HepG2 (cell line): ENCODE measurements around the gene ODAM. TPM values are rescaled to one million over a fixed set of nuclear protein-coding genes. Genes with fewer than 3 reads are reported as not detected.

Source experiments
- CEBPG ChIP-seq: IDR thresholded peaks from 2 replicates; pipeline ENCODE4 v1.6.1; 2016
- DMAP1 ChIP-seq: IDR thresholded peaks from 2 replicates; pipeline ENCODE4 v1.6.1; 2016
- MIXL1 ChIP-seq: IDR thresholded peaks from 2 replicates; pipeline ENCODE4 v1.6.1; 2016
- NPAS2 ChIP-seq: sonication (generic); formaldehyde crosslinking; IDR thresholded peaks from 2 replicates; pipeline ENCODE4 v1.8.0; 2022; ENCODE audit warnings: mild to moderate bottlenecking, missing genetic modification reagents, borderline replicate concordance
- RAD51 ChIP-seq: fragments of 450-650 bp; IDR thresholded peaks from 2 replicates; pipeline ENCODE4 v1.6.1; 2016; ENCODE audit warnings: borderline replicate concordance
- RELA ChIP-seq: sonication (generic); formaldehyde crosslinking; IDR thresholded peaks from 2 replicates; pipeline ENCODE4 v1.4.0; 2020; ENCODE audit warnings: missing genetic modification reagents
- ZFP41 ChIP-seq: sonication (generic); formaldehyde crosslinking; IDR thresholded peaks from 2 replicates; pipeline ENCODE4 v1.4.0; 2020; ENCODE audit warnings: mild to moderate bottlenecking, missing genetic modification reagents, borderline replicate concordance
- ZNF674 ChIP-seq: sonication (generic); formaldehyde crosslinking; IDR thresholded peaks from 2 replicates; pipeline ENCODE4 v1.5.0; 2020; ENCODE audit warnings: low read depth, mild to moderate bottlenecking, missing genetic modification reagents
- ZNF746 ChIP-seq: sonication (generic); formaldehyde crosslinking; IDR thresholded peaks from 2 replicates; pipeline ENCODE4 v1.8.0; 2022; ENCODE audit warnings: mild to moderate bottlenecking, missing genetic modification reagents
- ZNF775 ChIP-seq: sonication (generic); formaldehyde crosslinking; IDR thresholded peaks from 2 replicates; pipeline ENCODE4 v1.4.0; 2020; ENCODE audit warnings: missing genetic modification reagents, mild to moderate bottlenecking, moderate library complexity, borderline replicate concordance
- polyA plus RNA-seq, 8 experiments: library from polyadenylated mRNA; depleted of rRNA in 3 of 8; stranded (reverse) in 7 of 8; unstranded in 1 of 8; fragments of >200 nt; fragmentation: Illumina TruSeq in 4 of 8; extraction: Trizol in 4 of 8; gene quantifications; 2 replicates each; pipeline versions ENCODE4 v1.2.1 to v1.2.3, GENCODE V29; 2011 to 2016; ENCODE audit warnings: low read depth in 4 of 8, missing spikeins in 1 of 8, mixed read lengths in 1 of 8; ENCODE audit not compliant: insufficient read depth in 1 of 8
- total RNA-seq, 5 experiments: library from RNA; depleted of rRNA; stranded (reverse); fragments of >200 nt; fragmentation: Illumina TruSeq; extraction: Trizol; gene quantifications; 2 replicates each; pipeline ENCODE4 v1.2.3, GENCODE V29; 2016; ENCODE audit warnings: low read depth in 1 of 5
- TF ChIP-seq, protein P1 (sequence below): sonication (generic); formaldehyde crosslinking; IDR thresholded peaks from 2 replicates; pipeline ENCODE4 v1.5.0; 2020; ENCODE audit warnings: mild to moderate bottlenecking, missing genetic modification reagents, borderline replicate concordance
- TF ChIP-seq, protein P2 (sequence below): IDR thresholded peaks from 2 replicates; pipeline ENCODE4 v1.6.1; 2016
- TF ChIP-seq, protein P3 (sequence below): sonication (generic); formaldehyde crosslinking; IDR thresholded peaks from 2 replicates; pipeline ENCODE4 v1.4.0; 2020; ENCODE audit warnings: missing genetic modification reagents, borderline replicate concordance
- TF ChIP-seq, protein P4 (sequence below): sonication (generic); formaldehyde crosslinking; conservative IDR thresholded peaks from 2 replicates; pipeline ENCODE4 v1.8.0; 2022; ENCODE audit warnings: missing genetic modification reagents
- TF ChIP-seq, protein P5 (sequence below): sonication (generic); formaldehyde crosslinking; IDR thresholded peaks from 2 replicates; pipeline ENCODE4 v1.4.0; 2020; ENCODE audit warnings: low read depth, mild to moderate bottlenecking, missing genetic modification reagents

The ODAM gene
- total and polyA plus RNA-seq, 2 of the 13 experiments (the other 11 are each of a cell fraction or from before 2014, with no cell fraction given): 94.6 to 115 TPM

DNA sequence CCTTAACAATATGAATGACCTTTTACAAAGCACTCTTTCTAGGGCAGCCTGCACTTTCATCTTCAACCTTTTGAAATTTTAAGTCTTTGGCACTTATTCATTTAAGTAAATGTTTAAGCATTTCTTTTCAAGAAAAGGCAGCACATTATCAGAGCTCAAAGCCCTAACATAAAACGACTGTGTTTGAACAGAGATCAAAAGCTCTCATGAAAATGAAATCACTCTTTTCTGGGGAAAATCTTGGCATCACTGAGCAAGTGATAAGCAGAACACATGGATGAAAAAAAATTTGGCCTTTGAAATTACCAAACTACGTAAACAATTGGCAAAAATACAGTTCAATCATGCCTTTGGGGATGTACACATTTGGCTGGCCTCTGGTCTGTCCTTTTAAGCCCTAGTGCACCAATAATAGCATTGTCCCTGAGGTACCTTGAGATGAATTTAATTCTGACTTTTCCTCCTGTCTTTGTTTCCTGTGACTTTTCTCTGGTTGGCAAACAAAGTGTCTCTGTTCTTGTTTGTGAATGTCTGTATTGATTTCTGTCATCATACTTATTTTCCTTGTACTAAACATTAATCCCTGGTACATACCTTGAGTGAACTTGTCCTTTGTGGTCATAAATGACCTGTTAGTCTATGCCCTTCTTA lies 12.9 kb upstream of the ODAM start (continued):
- TF ChIP-seq DMAP1 (CRISPR knock-in tag): peak; percentile 38; the same call in 1 of the 2 replicates
- TF ChIP-seq, protein P1, sequence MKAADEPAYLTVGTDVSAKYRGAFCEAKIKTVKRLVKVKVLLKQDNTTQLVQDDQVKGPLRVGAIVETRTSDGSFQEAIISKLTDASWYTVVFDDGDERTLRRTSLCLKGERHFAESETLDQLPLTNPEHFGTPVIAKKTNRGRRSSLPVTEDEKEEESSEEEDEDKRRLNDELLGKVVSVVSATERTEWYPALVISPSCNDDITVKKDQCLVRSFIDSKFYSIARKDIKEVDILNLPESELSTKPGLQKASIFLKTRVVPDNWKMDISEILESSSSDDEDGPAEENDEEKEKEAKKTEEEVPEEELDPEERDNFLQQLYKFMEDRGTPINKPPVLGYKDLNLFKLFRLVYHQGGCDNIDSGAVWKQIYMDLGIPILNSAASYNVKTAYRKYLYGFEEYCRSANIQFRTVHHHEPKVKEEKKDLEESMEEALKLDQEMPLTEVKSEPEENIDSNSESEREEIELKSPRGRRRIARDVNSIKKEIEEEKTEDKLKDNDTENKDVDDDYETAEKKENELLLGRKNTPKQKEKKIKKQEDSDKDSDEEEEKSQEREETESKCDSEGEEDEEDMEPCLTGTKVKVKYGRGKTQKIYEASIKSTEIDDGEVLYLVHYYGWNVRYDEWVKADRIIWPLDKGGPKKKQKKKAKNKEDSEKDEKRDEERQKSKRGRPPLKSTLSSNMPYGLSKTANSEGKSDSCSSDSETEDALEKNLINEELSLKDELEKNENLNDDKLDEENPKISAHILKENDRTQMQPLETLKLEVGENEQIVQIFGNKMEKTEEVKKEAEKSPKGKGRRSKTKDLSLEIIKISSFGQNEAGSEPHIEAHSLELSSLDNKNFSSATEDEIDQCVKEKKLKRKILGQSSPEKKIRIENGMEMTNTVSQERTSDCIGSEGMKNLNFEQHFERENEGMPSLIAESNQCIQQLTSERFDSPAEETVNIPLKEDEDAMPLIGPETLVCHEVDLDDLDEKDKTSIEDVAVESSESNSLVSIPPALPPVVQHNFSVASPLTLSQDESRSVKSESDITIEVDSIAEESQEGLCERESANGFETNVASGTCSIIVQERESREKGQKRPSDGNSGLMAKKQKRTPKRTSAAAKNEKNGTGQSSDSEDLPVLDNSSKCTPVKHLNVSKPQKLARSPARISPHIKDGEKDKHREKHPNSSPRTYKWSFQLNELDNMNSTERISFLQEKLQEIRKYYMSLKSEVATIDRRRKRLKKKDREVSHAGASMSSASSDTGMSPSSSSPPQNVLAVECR: no peak
- peak; percentile 74 for TF ChIP-seq CEBPG (CRISPR knock-in tag)
- TF ChIP-seq ZNF775 (CRISPR knock-in tag): no peak
- TF ChIP-seq, protein P2, sequence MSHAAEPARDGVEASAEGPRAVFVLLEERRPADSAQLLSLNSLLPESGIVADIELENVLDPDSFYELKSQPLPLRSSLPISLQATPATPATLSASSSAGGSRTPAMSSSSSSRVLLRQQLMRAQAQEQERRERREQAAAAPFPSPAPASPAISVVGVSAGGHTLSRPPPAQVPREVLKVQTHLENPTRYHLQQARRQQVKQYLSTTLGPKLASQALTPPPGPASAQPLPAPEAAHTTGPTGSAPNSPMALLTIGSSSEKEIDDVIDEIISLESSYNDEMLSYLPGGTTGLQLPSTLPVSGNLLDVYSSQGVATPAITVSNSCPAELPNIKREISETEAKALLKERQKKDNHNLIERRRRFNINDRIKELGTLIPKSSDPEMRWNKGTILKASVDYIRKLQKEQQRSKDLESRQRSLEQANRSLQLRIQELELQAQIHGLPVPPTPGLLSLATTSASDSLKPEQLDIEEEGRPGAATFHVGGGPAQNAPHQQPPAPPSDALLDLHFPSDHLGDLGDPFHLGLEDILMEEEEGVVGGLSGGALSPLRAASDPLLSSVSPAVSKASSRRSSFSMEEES: peak; percentile 59; the same call in 1 of the 2 replicates
- TF ChIP-seq, protein P3, sequence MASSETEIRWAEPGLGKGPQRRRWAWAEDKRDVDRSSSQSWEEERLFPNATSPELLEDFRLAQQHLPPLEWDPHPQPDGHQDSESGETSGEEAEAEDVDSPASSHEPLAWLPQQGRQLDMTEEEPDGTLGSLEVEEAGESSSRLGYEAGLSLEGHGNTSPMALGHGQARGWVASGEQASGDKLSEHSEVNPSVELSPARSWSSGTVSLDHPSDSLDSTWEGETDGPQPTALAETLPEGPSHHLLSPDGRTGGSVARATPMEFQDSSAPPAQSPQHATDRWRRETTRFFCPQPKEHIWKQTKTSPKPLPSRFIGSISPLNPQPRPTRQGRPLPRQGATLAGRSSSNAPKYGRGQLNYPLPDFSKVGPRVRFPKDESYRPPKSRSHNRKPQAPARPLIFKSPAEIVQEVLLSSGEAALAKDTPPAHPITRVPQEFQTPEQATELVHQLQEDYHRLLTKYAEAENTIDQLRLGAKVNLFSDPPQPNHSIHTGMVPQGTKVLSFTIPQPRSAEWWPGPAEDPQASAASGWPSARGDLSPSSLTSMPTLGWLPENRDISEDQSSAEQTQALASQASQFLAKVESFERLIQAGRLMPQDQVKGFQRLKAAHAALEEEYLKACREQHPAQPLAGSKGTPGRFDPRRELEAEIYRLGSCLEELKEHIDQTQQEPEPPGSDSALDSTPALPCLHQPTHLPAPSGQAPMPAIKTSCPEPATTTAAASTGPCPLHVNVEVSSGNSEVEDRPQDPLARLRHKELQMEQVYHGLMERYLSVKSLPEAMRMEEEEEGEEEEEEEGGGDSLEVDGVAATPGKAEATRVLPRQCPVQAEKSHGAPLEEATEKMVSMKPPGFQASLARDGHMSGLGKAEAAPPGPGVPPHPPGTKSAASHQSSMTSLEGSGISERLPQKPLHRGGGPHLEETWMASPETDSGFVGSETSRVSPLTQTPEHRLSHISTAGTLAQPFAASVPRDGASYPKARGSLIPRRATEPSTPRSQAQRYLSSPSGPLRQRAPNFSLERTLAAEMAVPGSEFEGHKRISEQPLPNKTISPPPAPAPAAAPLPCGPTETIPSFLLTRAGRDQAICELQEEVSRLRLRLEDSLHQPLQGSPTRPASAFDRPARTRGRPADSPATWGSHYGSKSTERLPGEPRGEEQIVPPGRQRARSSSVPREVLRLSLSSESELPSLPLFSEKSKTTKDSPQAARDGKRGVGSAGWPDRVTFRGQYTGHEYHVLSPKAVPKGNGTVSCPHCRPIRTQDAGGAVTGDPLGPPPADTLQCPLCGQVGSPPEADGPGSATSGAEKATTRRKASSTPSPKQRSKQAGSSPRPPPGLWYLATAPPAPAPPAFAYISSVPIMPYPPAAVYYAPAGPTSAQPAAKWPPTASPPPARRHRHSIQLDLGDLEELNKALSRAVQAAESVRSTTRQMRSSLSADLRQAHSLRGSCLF: no peak
- TF ChIP-seq NPAS2 (CRISPR knock-in tag): no peak
- TF ChIP-seq, protein P4, sequence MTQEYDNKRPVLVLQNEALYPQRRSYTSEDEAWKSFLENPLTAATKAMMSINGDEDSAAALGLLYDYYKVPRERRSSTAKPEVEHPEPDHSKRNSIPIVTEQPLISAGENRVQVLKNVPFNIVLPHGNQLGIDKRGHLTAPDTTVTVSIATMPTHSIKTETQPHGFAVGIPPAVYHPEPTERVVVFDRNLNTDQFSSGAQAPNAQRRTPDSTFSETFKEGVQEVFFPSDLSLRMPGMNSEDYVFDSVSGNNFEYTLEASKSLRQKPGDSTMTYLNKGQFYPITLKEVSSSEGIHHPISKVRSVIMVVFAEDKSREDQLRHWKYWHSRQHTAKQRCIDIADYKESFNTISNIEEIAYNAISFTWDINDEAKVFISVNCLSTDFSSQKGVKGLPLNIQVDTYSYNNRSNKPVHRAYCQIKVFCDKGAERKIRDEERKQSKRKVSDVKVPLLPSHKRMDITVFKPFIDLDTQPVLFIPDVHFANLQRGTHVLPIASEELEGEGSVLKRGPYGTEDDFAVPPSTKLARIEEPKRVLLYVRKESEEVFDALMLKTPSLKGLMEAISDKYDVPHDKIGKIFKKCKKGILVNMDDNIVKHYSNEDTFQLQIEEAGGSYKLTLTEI (CRISPR knock-in tag): no peak
- TF ChIP-seq MIXL1 (CRISPR knock-in tag): peak; percentile 91
- TF ChIP-seq, protein P5, sequence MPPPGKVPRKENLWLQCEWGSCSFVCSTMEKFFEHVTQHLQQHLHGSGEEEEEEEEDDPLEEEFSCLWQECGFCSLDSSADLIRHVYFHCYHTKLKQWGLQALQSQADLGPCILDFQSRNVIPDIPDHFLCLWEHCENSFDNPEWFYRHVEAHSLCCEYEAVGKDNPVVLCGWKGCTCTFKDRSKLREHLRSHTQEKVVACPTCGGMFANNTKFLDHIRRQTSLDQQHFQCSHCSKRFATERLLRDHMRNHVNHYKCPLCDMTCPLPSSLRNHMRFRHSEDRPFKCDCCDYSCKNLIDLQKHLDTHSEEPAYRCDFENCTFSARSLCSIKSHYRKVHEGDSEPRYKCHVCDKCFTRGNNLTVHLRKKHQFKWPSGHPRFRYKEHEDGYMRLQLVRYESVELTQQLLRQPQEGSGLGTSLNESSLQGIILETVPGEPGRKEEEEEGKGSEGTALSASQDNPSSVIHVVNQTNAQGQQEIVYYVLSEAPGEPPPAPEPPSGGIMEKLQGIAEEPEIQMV (CRISPR knock-in tag): no peak
- TF ChIP-seq ZNF674 (CRISPR knock-in tag): no peak
- no peak; the same call in 1 of the 2 replicates for TF ChIP-seq ZNF746 (CRISPR knock-in tag)
- no peak for TF ChIP-seq RAD51
- no peak for TF ChIP-seq RELA (CRISPR knock-in tag)
- no peak for TF ChIP-seq ZFP41 (CRISPR knock-in tag)
